Mesenchymal stem cell (in vitro differentiated cells and primary cell): ENCODE results near the gene A4GALT.

Experiments
- DNase-seq: peaks from one replicate; pipeline ENCODE4 v3.0.0-alpha.2; 2013
- H2AFZ ChIP-seq: one replicate; pipeline ENCODE4 v1.6.1; 2013; ENCODE audit warnings: low read depth, mild to moderate bottlenecking, control low read depth, inconsistent platforms, low read length, moderate library complexity
- H2AK5ac ChIP-seq: 2 replicates; pipeline ENCODE4 v1.6.1; 2013; ENCODE audit warnings: low read length, moderate library complexity, mild to moderate bottlenecking, inconsistent platforms; ENCODE audit not compliant: severe bottlenecking
- H2BK120ac ChIP-seq: one replicate; pipeline ENCODE4 v1.6.1; 2013; ENCODE audit warnings: low read depth, mild to moderate bottlenecking, inconsistent platforms, low read length, moderate library complexity
- H2BK12ac ChIP-seq, 2 experiments: one replicate each; pipeline ENCODE4 v1.6.1; 2013; ENCODE audit warnings: inconsistent platforms in 2 of 2, low read length in 2 of 2, mild to moderate bottlenecking in 2 of 2, moderate library complexity in 2 of 2, control low read depth in 1 of 2
- H2BK15ac ChIP-seq: one replicate; pipeline ENCODE4 v1.6.1; 2013; ENCODE audit warnings: mild to moderate bottlenecking, low read depth, inconsistent platforms; ENCODE audit not compliant: poor library complexity, severe bottlenecking
- H2BK5ac ChIP-seq: 2 replicates; pipeline ENCODE4 v1.6.1; 2013; ENCODE audit warnings: low read depth, mild to moderate bottlenecking, low read length, control low read depth, inconsistent platforms; ENCODE audit not compliant: poor library complexity, severe bottlenecking
- H3K14ac ChIP-seq, 2 experiments: one replicate each; pipeline ENCODE4 v1.6.1; 2013; ENCODE audit warnings: inconsistent platforms in 2 of 2, low read length in 2 of 2, control low read depth in 1 of 2, mild to moderate bottlenecking in 1 of 2, moderate library complexity in 1 of 2
- H3K18ac ChIP-seq, 2 experiments: one replicate each; pipeline ENCODE4 v1.6.1; 2013; ENCODE audit warnings: inconsistent platforms in 2 of 2, low read length in 2 of 2, control low read depth in 1 of 2, low read depth in 1 of 2, mild to moderate bottlenecking in 1 of 2
- H3K23ac ChIP-seq, 2 experiments: one replicate each; pipeline ENCODE4 v1.6.1; 2013; ENCODE audit warnings: inconsistent platforms in 2 of 2, low read length in 2 of 2, mild to moderate bottlenecking in 2 of 2, moderate library complexity in 2 of 2, control low read depth in 1 of 2
- H3K27ac ChIP-seq: 2 replicates; pipeline ENCODE4 v1.5.1; 2013; ENCODE audit warnings: mild to moderate bottlenecking, moderate library complexity, low read length, control low read depth, inconsistent platforms; ENCODE audit not compliant: poor library complexity, severe bottlenecking
- H3K27me3 ChIP-seq, 2 experiments: 2 replicates each; pipeline versions ENCODE4 v1.6.1 to v1.7.0; 2013; ENCODE audit warnings: low read length in 2 of 2, mild to moderate bottlenecking in 2 of 2, moderate library complexity in 2 of 2, control low read depth in 1 of 2, inconsistent platforms in 1 of 2; ENCODE audit not compliant: control insufficient read depth in 1 of 2, insufficient read depth in 1 of 2
- H3K36me3 ChIP-seq, 2 experiments: 2 replicates each; pipeline versions ENCODE4 v1.6.1 to v1.7.0; 2013; ENCODE audit warnings: low read length in 2 of 2, control low read depth in 1 of 2, inconsistent platforms in 1 of 2, low read depth in 1 of 2, mild to moderate bottlenecking in 1 of 2; ENCODE audit not compliant: insufficient read depth in 2 of 2, control insufficient read depth in 1 of 2
- H3K4ac ChIP-seq, 2 experiments: one replicate each; pipeline ENCODE4 v1.6.1; 2013; ENCODE audit warnings: inconsistent platforms in 2 of 2, low read length in 2 of 2, mild to moderate bottlenecking in 2 of 2, moderate library complexity in 2 of 2, control low read depth in 1 of 2, low read depth in 1 of 2
- H3K4me1 ChIP-seq: 2 replicates; pipeline ENCODE4 v1.6.1; 2013; ENCODE audit warnings: low read depth, low read length, control low read depth; ENCODE audit not compliant: control insufficient read depth, insufficient read depth
- H3K4me2 ChIP-seq: 2 replicates; pipeline ENCODE4 v1.6.1; 2013; ENCODE audit warnings: low read length, mild to moderate bottlenecking, inconsistent platforms; ENCODE audit not compliant: poor library complexity, severe bottlenecking
- H3K4me3 ChIP-seq, 2 experiments: 2 replicates each; pipeline versions ENCODE4 v1.5.1 to v1.7.0; 2013; ENCODE audit warnings: low read length in 2 of 2, mild to moderate bottlenecking in 2 of 2, control low read depth in 1 of 2, low read depth in 1 of 2; ENCODE audit not compliant: insufficient read depth in 1 of 2
- H3K79me1 ChIP-seq: replicated peaks from 2 replicates; pipeline ENCODE4 v1.6.1; 2013; ENCODE audit warnings: mild to moderate bottlenecking, control low read depth, low read length, inconsistent platforms; ENCODE audit not compliant: poor library complexity, severe bottlenecking
- H3K9ac ChIP-seq: 2 replicates; pipeline ENCODE4 v1.7.0; 2013; ENCODE audit warnings: mild to moderate bottlenecking, low read length, moderate library complexity
- H3K9me3 ChIP-seq: 2 replicates; pipeline ENCODE4 v1.7.0; 2013; ENCODE audit warnings: mild to moderate bottlenecking, low read length; ENCODE audit not compliant: control insufficient read depth
- H4K8ac ChIP-seq: one replicate; pipeline ENCODE4 v1.6.1; 2013; ENCODE audit warnings: inconsistent platforms, mild to moderate bottlenecking, low read length, moderate library complexity
- H4K91ac ChIP-seq: one replicate; pipeline ENCODE4 v1.6.1; 2013; ENCODE audit warnings: mild to moderate bottlenecking, low read length, inconsistent platforms
- WGBS: methylation state at CpG from one replicate; pipeline ENCODE4 v1.1.7; 2013; ENCODE audit warnings: mixed read lengths; 5-methylcytosine and 5-hydroxymethylcytosine counted together

The A4GALT gene

GRCh38 chr22:42696331-42696967, 24.2 kb downstream of the A4GALT start:
- no peak overlapping the region for H3K4ac ChIP-seq
- H4K8ac ChIP-seq, result no peak overlapping the region
- no peak overlapping the region for H3K18ac ChIP-seq
- no peak overlapping the region for H3K27ac ChIP-seq
- DNase-seq, result no peak
- H3K36me3 ChIP-seq, result peaks cover 52 to 56% of the 10 kb centered on the region in 2 experiments
- H2BK12ac ChIP-seq, result peak overlapping the region; percentile 0 to 57
- 89% methylated on average over 10 of the region's 10 CpGs for WGBS
- H3K23ac ChIP-seq, result no peak overlapping the region
- no peak overlapping the region for H4K91ac ChIP-seq
- no peak overlapping the region for H3K9ac ChIP-seq
- H3K79me1 ChIP-seq, result peaks cover 36% of the 10 kb centered on the region
- no peaks in the 10 kb centered on the region for H3K9me3 ChIP-seq
- H3K14ac ChIP-seq, result no peak overlapping the region
- H2BK15ac ChIP-seq, result no peak overlapping the region
- H2AK5ac ChIP-seq, result no peak overlapping the region
- peaks cover 30% of the 10 kb centered on the region for H3K4me1 ChIP-seq
- no peak overlapping the region for H3K4me3 ChIP-seq
- no peaks in the 10 kb centered on the region for H3K27me3 ChIP-seq
- no peak overlapping the region for H2BK120ac ChIP-seq
- H2BK5ac ChIP-seq, result no peak overlapping the region
- H2AFZ ChIP-seq, result no peak overlapping the region
- no peak overlapping the region for H3K4me2 ChIP-seq

- H3K4me2 ChIP-seq, result no peak overlapping the region
- no peak overlapping the region for H3K4me3 ChIP-seq
- H3K79me1 ChIP-seq, result peaks cover 28% of the 10 kb centered on the region
- no peak overlapping the region for H3K23ac ChIP-seq
- no peak for DNase-seq
- no peak overlapping the region for H2BK120ac ChIP-seq
- H4K8ac ChIP-seq, result no peak overlapping the region
- no peak overlapping the region for H4K91ac ChIP-seq
- no peak overlapping the region for H2BK15ac ChIP-seq
- no peak overlapping the region for H2AFZ ChIP-seq
- H2BK5ac ChIP-seq, result no peak overlapping the region
- H3K27me3 ChIP-seq, result no peaks in the 10 kb centered on the region
- H3K27ac ChIP-seq, result no peak overlapping the region
- peak overlapping the region in 1 of 2 experiments; percentile 7 for H2BK12ac ChIP-seq
- no peak overlapping the region for H3K14ac ChIP-seq
- H3K9ac ChIP-seq, result peak overlapping the region; percentile 10
- H3K9me3 ChIP-seq, result no peaks in the 10 kb centered on the region
- no peak overlapping the region for H3K18ac ChIP-seq
- H3K36me3 ChIP-seq, result peaks cover 47 to 51% of the 10 kb centered on the region in 2 experiments
- peaks cover 27% of the 10 kb centered on the region for H3K4me1 ChIP-seq
- 93% methylated on average over 10 of the region's 10 CpGs for whole genome bisulfite sequencing
- peak overlapping the region; percentile 10 for H2AK5ac ChIP-seq
- no peak overlapping the region for H3K4ac ChIP-seq
These were observed 25.4 kb downstream of the A4GALT start for GRCh38 chr22:42695294-42695693.

- no peak overlapping the region for H3K4me3 ChIP-seq
- no peak overlapping the region for H2AFZ ChIP-seq
- peaks cover 27% of the 10 kb centered on the region for H3K4me1 ChIP-seq
- peaks cover 22% of the 10 kb centered on the region for H3K79me1 ChIP-seq
- no peak overlapping the region for H3K9ac ChIP-seq
- no peak overlapping the region for H3K27ac ChIP-seq
- H3K9me3 ChIP-seq, result no peaks in the 10 kb centered on the region
- no peaks in the 10 kb centered on the region for H3K27me3 ChIP-seq
- no peak overlapping the region for H2AK5ac ChIP-seq
- H3K4ac ChIP-seq, result no peak overlapping the region
- peaks cover 42 to 50% of the 10 kb centered on the region in 2 experiments for H3K36me3 ChIP-seq
- H2BK120ac ChIP-seq, result no peak overlapping the region
- H3K14ac ChIP-seq, result no peak overlapping the region
- H4K8ac ChIP-seq, result no peak overlapping the region
- no peak overlapping the region for H2BK5ac ChIP-seq
- H2BK15ac ChIP-seq, result no peak overlapping the region
- H3K23ac ChIP-seq, result no peak overlapping the region
- DNase-seq, result no peak
- H3K4me2 ChIP-seq, result no peak overlapping the region
- H2BK12ac ChIP-seq, result no peak overlapping the region
- 93% methylated on average over 25 of the region's 25 CpGs for WGBS
- no peak overlapping the region for H3K18ac ChIP-seq
- H4K91ac ChIP-seq, result no peak overlapping the region
These were observed 26.6 kb downstream of the A4GALT start for GRCh38 chr22:42693763-42694683.

GRCh38 chr22:42693055-42693762, 27.5 kb downstream of the A4GALT start:
- H2BK120ac ChIP-seq, result no peak overlapping the region
- no peak overlapping the region for H2AFZ ChIP-seq
- H4K8ac ChIP-seq, result no peak overlapping the region
- WGBS, result 96% methylated on average over 51 of the region's 51 CpGs
- no peaks in the 10 kb centered on the region for H3K9me3 ChIP-seq
- no peak overlapping the region for H3K4me2 ChIP-seq
- peaks cover 20% of the 10 kb centered on the region for H3K79me1 ChIP-seq
- H3K14ac ChIP-seq, result no peak overlapping the region
- no peak overlapping the region for H3K18ac ChIP-seq
- no peak overlapping the region for H3K9ac ChIP-seq
- no peak overlapping the region for H2AK5ac ChIP-seq
- DNase-seq, result no peak
- peaks cover 27% of the 10 kb centered on the region for H3K4me1 ChIP-seq
- no peak overlapping the region for H3K4me3 ChIP-seq
- H3K27me3 ChIP-seq, result no peaks in the 10 kb centered on the region
- H3K4ac ChIP-seq, result no peak overlapping the region
- no peak overlapping the region for H2BK15ac ChIP-seq
- peak overlapping the region in 1 of 2 experiments; percentile 12 for H2BK12ac ChIP-seq
- H3K27ac ChIP-seq, result no peak overlapping the region
- peak overlapping the region; percentile 65 for H4K91ac ChIP-seq
- H3K36me3 ChIP-seq, result peaks cover 42 to 53% of the 10 kb centered on the region in 2 experiments
- no peak overlapping the region for H3K23ac ChIP-seq
- H2BK5ac ChIP-seq, result no peak overlapping the region
